K562 (cell line): ENCODE data around the gene TP63. TPM values are rescaled to one million over a fixed set of nuclear protein-coding genes. Genes with fewer than 3 reads are reported as not detected.

Source experiments
- ATAC-seq: fragments of 200-7000 bp; cut with Tn5 transposase; 3 replicates; pipeline ENCODE4 v1.9.1; 2020; ENCODE audit warnings: moderate library complexity
- BruUV-seq: library from RNA; stranded (reverse); fragments of 400-500 nt; replicated peaks from 2 replicates; lab custom pipeline; 2021; lab: Mats Ljungman, UMichigan
- CTCF ChIA-PET: fragments of 300-600 bp; formaldehyde crosslinking; extraction: SDS; loops from one replicate; lab custom pipeline; 2021; ENCODE audit warnings: low intra/inter-chr PET ratio; lab: Yijun Ruan, JAX
- POLR2A ChIA-PET: fragments of 300-600, 350-650 bp; sonication (Branson Sonifier 250); formaldehyde crosslinking; extraction: SDS; loops from one replicate; lab custom pipeline; 2021; ENCODE audit warnings: antibody characterized with exemption, inconsistent platforms; lab: Yijun Ruan, JAX
- DNase-seq, 4 experiments: peaks; one replicate each; pipeline versions ENCODE4 v3.0.0 to v3.0.0-alpha.2; 2011 to 2018; ENCODE audit warnings: low spot score in 3 of 4, mixed read lengths in 3 of 4; ENCODE audit errors: extremely low read depth in 1 of 4
- FAIRE-seq: peaks from 2 replicates; lab custom pipeline; 2011; peaks lifted over from hg19 to GRCh38; lab: Jason Lieb, UNC
- H2AFZ ChIP-seq: 2 replicates; pipeline ENCODE4 v1.6.0; 2011; ENCODE audit warnings: low read depth, low read length, control low read depth, inconsistent platforms
- H3K27ac ChIP-seq: fragments of 200-600 bp; 3 replicates; pipeline ENCODE4 v1.8.0; 2011; ENCODE audit warnings: low read depth, mild to moderate bottlenecking, control low read depth, inconsistent platforms, low read length, moderate library complexity, mixed read lengths; ENCODE audit errors: extremely low read depth
- H3K27me3 ChIP-seq, 2 experiments: fragments of 300-600 bp in 1 of 2; 2 replicates in 1 of 2; 3 replicates in 1 of 2; pipeline versions ENCODE4 v1.6.0 to v1.8.0; 2011; ENCODE audit warnings: inconsistent platforms in 2 of 2, low read length in 2 of 2, mild to moderate bottlenecking in 1 of 2, mixed read lengths in 1 of 2, moderate library complexity in 1 of 2; ENCODE audit not compliant: control insufficient read depth in 2 of 2, insufficient read depth in 2 of 2
- H3K36me3 ChIP-seq: fragments of 300-600 bp; 3 replicates; pipeline ENCODE4 v1.8.0; 2011; ENCODE audit warnings: mild to moderate bottlenecking, low read length, inconsistent platforms; ENCODE audit not compliant: control insufficient read depth, insufficient read depth
- H3K4me1 ChIP-seq, 2 experiments: fragments of 200-600 bp in 1 of 2; replicated peaks in 1 of 2; 2 replicates in 1 of 2; 3 replicates in 1 of 2; pipeline versions ENCODE4 v1.5.1 to v1.8.0; 2011; ENCODE audit warnings: inconsistent platforms in 2 of 2, low read length in 2 of 2, mild to moderate bottlenecking in 1 of 2, mixed read lengths in 1 of 2, moderate library complexity in 1 of 2; ENCODE audit not compliant: control insufficient read depth in 2 of 2, insufficient read depth in 2 of 2
- H3K4me2 ChIP-seq: 2 replicates; pipeline ENCODE4 v1.6.1; 2011; ENCODE audit warnings: low read length, control low read depth, inconsistent platforms, mixed read lengths; ENCODE audit not compliant: insufficient read depth
- H3K4me3 ChIP-seq: fragments of 200-600 bp; sonication (generic), shearing (Covaris generic); 2 replicates; pipeline ENCODE4 v1.5.1; 2016; ENCODE audit warnings: control low read depth, inconsistent platforms
- H3K79me2 ChIP-seq: fragments of 200-600 bp; 3 replicates; pipeline ENCODE4 v1.8.0; 2011; ENCODE audit warnings: low read length, inconsistent platforms; ENCODE audit not compliant: control insufficient read depth, insufficient read depth
- H3K9ac ChIP-seq, 2 experiments: 2 replicates each; pipeline versions ENCODE4 v1.6.0 to v1.6.1; 2011; ENCODE audit warnings: low read depth in 2 of 2, low read length in 2 of 2, control low read depth in 1 of 2, inconsistent platforms in 1 of 2, mild to moderate bottlenecking in 1 of 2, mixed read lengths in 1 of 2; ENCODE audit not compliant: insufficient read depth in 1 of 2
- H3K9me1 ChIP-seq: one replicate; pipeline ENCODE4 v1.6.0; 2011; ENCODE audit warnings: inconsistent platforms, mild to moderate bottlenecking, low read length, moderate library complexity; ENCODE audit not compliant: control insufficient read depth, insufficient read depth
- H3K9me3 ChIP-seq: replicated peaks from 2 replicates; pipeline ENCODE4 v1.5.1; 2011; ENCODE audit warnings: low read depth, low read length, inconsistent platforms; ENCODE audit not compliant: control insufficient read depth, insufficient read depth
- H4K20me1 ChIP-seq: replicated peaks from 2 replicates; pipeline ENCODE4 v1.6.1; 2011; ENCODE audit warnings: low read length, inconsistent platforms, mixed read lengths; ENCODE audit not compliant: control insufficient read depth, insufficient read depth
- ARHGAP35 ChIP-seq: fragments of 450-650 bp; IDR thresholded peaks from 2 replicates; pipeline ENCODE4 v1.6.1; 2018; ENCODE audit not compliant: partially characterized antibody
- C11orf30 ChIP-seq: fragments of 450-650 bp; IDR thresholded peaks from 2 replicates; pipeline ENCODE4 v1.6.1; 2016; ENCODE audit warnings: low read depth, mild to moderate bottlenecking
- CBX1 ChIP-seq: sonication (generic); IDR thresholded peaks from 2 replicates; pipeline ENCODE4 v1.6.1; 2016; ENCODE audit warnings: antibody characterized with exemption, low read depth, mild to moderate bottlenecking
- CCAR2 ChIP-seq: fragments of 200-400 bp; formaldehyde crosslinking; IDR thresholded peaks from 2 replicates; pipeline ENCODE4 v1.6.1; 2017; ENCODE audit warnings: mild to moderate bottlenecking, low read depth, low read length
- ESRRA ChIP-seq: fragments of 450-650 bp; IDR thresholded peaks from 2 replicates; pipeline ENCODE4 v1.6.1; 2014; ENCODE audit warnings: low read depth, mild to moderate bottlenecking, moderate library complexity, borderline replicate concordance
- KAT7 ChIP-seq: sonication (generic); formaldehyde crosslinking; IDR thresholded peaks from 2 replicates; pipeline ENCODE4 v1.8.0; 2022; ENCODE audit warnings: missing genetic modification reagents, mild to moderate bottlenecking, borderline replicate concordance
- NBN ChIP-seq: fragments of 450-650 bp; IDR thresholded peaks from 2 replicates; pipeline ENCODE4 v1.6.1; 2016; ENCODE audit warnings: low read depth, mild to moderate bottlenecking
- RBM34 ChIP-seq: fragments of 200-400 bp; formaldehyde crosslinking; IDR thresholded peaks from 2 replicates; pipeline ENCODE4 v1.6.1; 2018; ENCODE audit warnings: low read length, borderline replicate concordance; ENCODE audit not compliant: insufficient read depth
- RCOR1 ChIP-seq, 2 experiments: IDR thresholded peaks; 2 replicates each; pipeline ENCODE4 v1.6.1; 2012; ENCODE audit warnings: low read depth in 2 of 2, low read length in 2 of 2, borderline replicate concordance in 1 of 2, improper control_type of control experiment in 1 of 2
- ZEB2 ChIP-seq: fragments of 450-650 bp; IDR thresholded peaks from 2 replicates; pipeline ENCODE4 v1.6.1; 2016
- ZNF197 ChIP-seq: fragments of 200-800 bp; sonication (Bioruptor generic); IDR thresholded peaks from 2 replicates; pipeline ENCODE4 v1.6.1; 2016; ENCODE audit warnings: low read depth, missing genetic modification characterization, missing compliant biosample characterization
- ZNF436 ChIP-seq: fragments of 250-450, 450-650 bp; sonication (Bioruptor Pico); formaldehyde crosslinking; IDR thresholded peaks from 2 replicates; pipeline ENCODE4 v1.7.0; 2020; ENCODE audit warnings: mild to moderate bottlenecking
- ZZZ3 ChIP-seq: fragments of 450-650 bp; IDR thresholded peaks from 2 replicates; pipeline ENCODE4 v1.6.1; 2016; ENCODE audit warnings: antibody characterized with exemption, mild to moderate bottlenecking, moderate library complexity
- WGBS: fragments of 100-300 bp; shearing (Covaris generic); methylation state at CpG from one replicate; pipeline ENCODE4 v1.1.6; 2016; ENCODE audit warnings: low coverage, mixed read lengths; ENCODE audit not compliant: insufficient coverage; ENCODE audit errors: missing lambda C conversion rate; 5-methylcytosine and 5-hydroxymethylcytosine counted together
- in situ Hi-C: fragments of 300-500 bp; cut with MboI; formaldehyde crosslinking; loops from 4 replicates; pipeline ENCODE4 v1.15.0; 2018; ENCODE audit warnings: inconsistent platforms, mixed read lengths
- intact Hi-C: fragments of 100-400 bp; cut with micrococcal nuclease; formaldehyde crosslinking; loops from 2 replicates; pipeline ENCODE4 v1.14.2; 2022
- polyA plus RNA-seq, 8 experiments: library from polyadenylated mRNA; depleted of rRNA in 4 of 8; stranded (reverse) in 5 of 8; unstranded in 3 of 8; fragments of >200 nt; fragmentation: Nextera tagmentation in 2 of 8; fragmentation: Illumina TruSeq in 1 of 8; extraction: Ambion mirVana in 2 of 8; extraction: Trizol in 1 of 8; gene quantifications; 2 replicates each; pipeline versions ENCODE4 v1.2.1 to v1.2.3, GENCODE V29; 2011 to 2014; ENCODE audit warnings: inconsistent platforms in 1 of 8, missing spikeins in 1 of 8
- total RNA-seq, 7 experiments: library from RNA; depleted of rRNA in 6 of 7; stranded (reverse); fragments of >200 nt in 6 of 7; fragmentation: Illumina TruSeq in 2 of 7; extraction: Trizol in 2 of 7; gene quantifications; 2 replicates each; pipeline versions ENCODE4 v1.2.1 to v1.2.3, GENCODE V29; 2011 to 2021; ENCODE audit warnings: low replicate concordance in 1 of 7
- TF ChIP-seq, protein P1 (sequence below): fragments of 200-800 bp; sonication (Bioruptor generic); IDR thresholded peaks from 2 replicates; pipeline ENCODE4 v1.6.1; 2016; ENCODE audit warnings: missing genetic modification characterization, missing compliant biosample characterization
- TF ChIP-seq, protein P2 (sequence below): fragments of 450-650 bp; IDR thresholded peaks from 2 replicates; pipeline ENCODE4 v1.6.1; 2016; ENCODE audit warnings: mild to moderate bottlenecking
- TF ChIP-seq, protein P3 (sequence below): sonication (generic); formaldehyde crosslinking; IDR thresholded peaks from 2 replicates; pipeline ENCODE4 v1.8.1; 2022; ENCODE audit warnings: missing genetic modification reagents

TP63 gene
- total and polyA plus RNA-seq, 9 of the 15 experiments (the other 6 are each of a cell fraction or from before 2014, with no cell fraction given): 0.32 to 1.4 (median 0.50) TPM

DNA sequence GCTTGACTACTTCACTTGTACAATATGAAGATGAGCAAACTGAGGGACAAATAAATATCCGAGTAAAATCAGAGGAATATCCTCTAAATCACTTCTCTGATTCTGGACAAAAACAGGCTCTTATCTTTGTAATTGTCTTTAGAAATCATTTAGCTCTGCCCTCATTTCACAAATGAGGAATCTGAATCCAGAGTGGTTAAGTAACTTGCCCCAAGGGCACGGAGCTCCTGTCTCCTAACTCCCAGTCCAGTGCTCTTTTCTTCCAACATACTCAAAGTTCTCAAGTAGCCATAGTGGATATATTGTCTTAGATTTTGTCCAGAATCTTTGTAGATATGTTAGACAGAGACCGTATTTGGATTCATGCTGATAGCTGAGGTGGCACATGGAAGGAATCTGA lies 156.0 kb downstream of the TP63 start:
- in situ Hi-C loops: no loop called here
- H3K9ac ChIP-seq: no peak overlapping the region
- intact Hi-C loops: no loop called here
- no peak for FAIRE-seq
- CTCF ChIA-PET: no interaction called here
- no peak overlapping the region for H3K27ac ChIP-seq
- H2AFZ ChIP-seq: no peak overlapping the region
- no peaks in the 10 kb centered on the region for H3K79me2 ChIP-seq
- no peak overlapping the region for H3K4me2 ChIP-seq
- no TSS peak for BruUV-seq
- no peak for DNase-seq
- no peaks in the 10 kb centered on the region for H3K36me3 ChIP-seq
- H3K27me3 ChIP-seq: no peaks in the 10 kb centered on the region
- H3K4me1 ChIP-seq: no peaks in the 10 kb centered on the region
- no peaks in the 10 kb centered on the region for H3K9me1 ChIP-seq
- 11% methylated on average over 3 of the region's 3 CpGs for WGBS
- ATAC-seq: no peak
- POLR2A ChIA-PET: no interaction called here
- no peak overlapping the region for H3K4me3 ChIP-seq
- no peaks in the 10 kb centered on the region for H3K9me3 ChIP-seq
- no peaks in the 10 kb centered on the region for H4K20me1 ChIP-seq
- TF ChIP-seq ZNF436 (CRISPR knock-in tag) (no peak), NBN (no peak), ZEB2 (no peak), CBX1 (no peak), ESRRA (no peak), ARHGAP35 (no peak), KAT7 (CRISPR knock-in tag) (no peak), RCOR1 (IDR thresholded peaks at IDR 0.05; ENCODE audit: borderline replicate concordance in 1 of 2, low read depth in 2 of 2, low read length in 2 of 2) (no peak), CCAR2 (no peak), ZNF197 (CRISPR knock-in tag) (no peak), ZZZ3 (no peak), C11orf30 (no peak), RBM34 (no peak)
- TF ChIP-seq, protein P1, sequence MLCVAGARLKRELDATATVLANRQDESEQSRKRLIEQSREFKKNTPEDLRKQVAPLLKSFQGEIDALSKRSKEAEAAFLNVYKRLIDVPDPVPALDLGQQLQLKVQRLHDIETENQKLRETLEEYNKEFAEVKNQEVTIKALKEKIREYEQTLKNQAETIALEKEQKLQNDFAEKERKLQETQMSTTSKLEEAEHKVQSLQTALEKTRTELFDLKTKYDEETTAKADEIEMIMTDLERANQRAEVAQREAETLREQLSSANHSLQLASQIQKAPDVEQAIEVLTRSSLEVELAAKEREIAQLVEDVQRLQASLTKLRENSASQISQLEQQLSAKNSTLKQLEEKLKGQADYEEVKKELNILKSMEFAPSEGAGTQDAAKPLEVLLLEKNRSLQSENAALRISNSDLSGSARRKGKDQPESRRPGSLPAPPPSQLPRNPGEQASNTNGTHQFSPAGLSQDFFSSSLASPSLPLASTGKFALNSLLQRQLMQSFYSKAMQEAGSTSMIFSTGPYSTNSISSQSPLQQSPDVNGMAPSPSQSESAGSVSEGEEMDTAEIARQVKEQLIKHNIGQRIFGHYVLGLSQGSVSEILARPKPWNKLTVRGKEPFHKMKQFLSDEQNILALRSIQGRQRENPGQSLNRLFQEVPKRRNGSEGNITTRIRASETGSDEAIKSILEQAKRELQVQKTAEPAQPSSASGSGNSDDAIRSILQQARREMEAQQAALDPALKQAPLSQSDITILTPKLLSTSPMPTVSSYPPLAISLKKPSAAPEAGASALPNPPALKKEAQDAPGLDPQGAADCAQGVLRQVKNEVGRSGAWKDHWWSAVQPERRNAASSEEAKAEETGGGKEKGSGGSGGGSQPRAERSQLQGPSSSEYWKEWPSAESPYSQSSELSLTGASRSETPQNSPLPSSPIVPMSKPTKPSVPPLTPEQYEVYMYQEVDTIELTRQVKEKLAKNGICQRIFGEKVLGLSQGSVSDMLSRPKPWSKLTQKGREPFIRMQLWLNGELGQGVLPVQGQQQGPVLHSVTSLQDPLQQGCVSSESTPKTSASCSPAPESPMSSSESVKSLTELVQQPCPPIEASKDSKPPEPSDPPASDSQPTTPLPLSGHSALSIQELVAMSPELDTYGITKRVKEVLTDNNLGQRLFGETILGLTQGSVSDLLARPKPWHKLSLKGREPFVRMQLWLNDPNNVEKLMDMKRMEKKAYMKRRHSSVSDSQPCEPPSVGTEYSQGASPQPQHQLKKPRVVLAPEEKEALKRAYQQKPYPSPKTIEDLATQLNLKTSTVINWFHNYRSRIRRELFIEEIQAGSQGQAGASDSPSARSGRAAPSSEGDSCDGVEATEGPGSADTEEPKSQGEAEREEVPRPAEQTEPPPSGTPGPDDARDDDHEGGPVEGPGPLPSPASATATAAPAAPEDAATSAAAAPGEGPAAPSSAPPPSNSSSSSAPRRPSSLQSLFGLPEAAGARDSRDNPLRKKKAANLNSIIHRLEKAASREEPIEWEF (CRISPR knock-in tag): no peak
- TF ChIP-seq, protein P2, sequence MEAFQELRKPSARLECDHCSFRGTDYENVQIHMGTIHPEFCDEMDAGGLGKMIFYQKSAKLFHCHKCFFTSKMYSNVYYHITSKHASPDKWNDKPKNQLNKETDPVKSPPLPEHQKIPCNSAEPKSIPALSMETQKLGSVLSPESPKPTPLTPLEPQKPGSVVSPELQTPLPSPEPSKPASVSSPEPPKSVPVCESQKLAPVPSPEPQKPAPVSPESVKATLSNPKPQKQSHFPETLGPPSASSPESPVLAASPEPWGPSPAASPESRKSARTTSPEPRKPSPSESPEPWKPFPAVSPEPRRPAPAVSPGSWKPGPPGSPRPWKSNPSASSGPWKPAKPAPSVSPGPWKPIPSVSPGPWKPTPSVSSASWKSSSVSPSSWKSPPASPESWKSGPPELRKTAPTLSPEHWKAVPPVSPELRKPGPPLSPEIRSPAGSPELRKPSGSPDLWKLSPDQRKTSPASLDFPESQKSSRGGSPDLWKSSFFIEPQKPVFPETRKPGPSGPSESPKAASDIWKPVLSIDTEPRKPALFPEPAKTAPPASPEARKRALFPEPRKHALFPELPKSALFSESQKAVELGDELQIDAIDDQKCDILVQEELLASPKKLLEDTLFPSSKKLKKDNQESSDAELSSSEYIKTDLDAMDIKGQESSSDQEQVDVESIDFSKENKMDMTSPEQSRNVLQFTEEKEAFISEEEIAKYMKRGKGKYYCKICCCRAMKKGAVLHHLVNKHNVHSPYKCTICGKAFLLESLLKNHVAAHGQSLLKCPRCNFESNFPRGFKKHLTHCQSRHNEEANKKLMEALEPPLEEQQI: no peak
- TF ChIP-seq, protein P3, sequence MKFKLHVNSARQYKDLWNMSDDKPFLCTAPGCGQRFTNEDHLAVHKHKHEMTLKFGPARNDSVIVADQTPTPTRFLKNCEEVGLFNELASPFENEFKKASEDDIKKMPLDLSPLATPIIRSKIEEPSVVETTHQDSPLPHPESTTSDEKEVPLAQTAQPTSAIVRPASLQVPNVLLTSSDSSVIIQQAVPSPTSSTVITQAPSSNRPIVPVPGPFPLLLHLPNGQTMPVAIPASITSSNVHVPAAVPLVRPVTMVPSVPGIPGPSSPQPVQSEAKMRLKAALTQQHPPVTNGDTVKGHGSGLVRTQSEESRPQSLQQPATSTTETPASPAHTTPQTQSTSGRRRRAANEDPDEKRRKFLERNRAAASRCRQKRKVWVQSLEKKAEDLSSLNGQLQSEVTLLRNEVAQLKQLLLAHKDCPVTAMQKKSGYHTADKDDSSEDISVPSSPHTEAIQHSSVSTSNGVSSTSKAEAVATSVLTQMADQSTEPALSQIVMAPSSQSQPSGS: no peak
